SK-N-SH (cell line): Measurements from ENCODE around the gene RBBP7. TPM values are rescaled to one million over a fixed set of nuclear protein-coding genes. Genes with fewer than 3 reads are reported as not detected.

Experiments used
- CTCF ChIA-PET: fragments of 300-600, 350-600 bp; formaldehyde crosslinking; extraction: SDS; loops from one replicate; lab custom pipeline; 2021; lab: Yijun Ruan, JAX
- POLR2A ChIA-PET: fragments of 350-600 bp; sonication (Branson Sonifier 250); formaldehyde crosslinking; extraction: SDS; loops from one replicate; lab custom pipeline; 2020; ENCODE audit warnings: antibody characterized with exemption, inconsistent platforms; lab: Yijun Ruan, JAX
- DNase-seq: peaks from one replicate; pipeline ENCODE4 v3.0.0; 2012
- H2AFZ ChIP-seq: fragments of 200-600 bp; sonication (generic); 2 replicates; pipeline ENCODE4 v1.8.1; 2016; ENCODE audit warnings: antibody characterized with exemption, mild to moderate bottlenecking, low read depth
- H3F3A ChIP-seq: fragments of 200-600 bp; sonication (generic); replicated peaks from 2 replicates; pipeline ENCODE3; 2016; ENCODE audit warnings: antibody characterized with exemption, mild to moderate bottlenecking; ENCODE audit not compliant: insufficient read depth
- H3K27ac ChIP-seq, 2 experiments: fragments of 200-500 bp in 1 of 2; fragments of 200-600 bp in 1 of 2; sonication (Bioruptor generic) in 1 of 2; sonication (generic), shearing (Covaris generic) in 1 of 2; 2 replicates each; pipeline versions ENCODE4 v1.5.1 to v1.6.1; 2014 to 2016; ENCODE audit warnings: low read depth in 2 of 2, inconsistent platforms in 1 of 2, low read length in 1 of 2, mild to moderate bottlenecking in 1 of 2, mixed read lengths in 1 of 2
- H3K27me3 ChIP-seq: fragments of 200-600 bp; sonication (generic), shearing (Covaris generic); 2 replicates; pipeline ENCODE4 v1.6.1; 2016; ENCODE audit warnings: mixed run types; ENCODE audit not compliant: insufficient read depth
- H3K36me3 ChIP-seq, 2 experiments: fragments of 200-500 bp in 1 of 2; fragments of 200-600 bp in 1 of 2; sonication (Bioruptor generic) in 1 of 2; sonication (generic) in 1 of 2; replicated peaks in 1 of 2; 2 replicates each; pipeline versions ENCODE3 to v1.5.1; 2014 to 2016; ENCODE audit warnings: low read length in 1 of 2, mild to moderate bottlenecking in 1 of 2; ENCODE audit not compliant: insufficient read depth in 2 of 2, control insufficient read depth in 1 of 2
- H3K4me1 ChIP-seq, 2 experiments: fragments of 200-500 bp in 1 of 2; fragments of 200-600 bp in 1 of 2; sonication (Bioruptor generic) in 1 of 2; sonication (generic), shearing (Covaris generic) in 1 of 2; 2 replicates each; pipeline versions ENCODE4 v1.5.1 to v1.6.1; 2014 to 2016; ENCODE audit warnings: low read depth in 1 of 2, low read length in 1 of 2, mixed run types in 1 of 2; ENCODE audit not compliant: insufficient read depth in 2 of 2, control insufficient read depth in 1 of 2
- H3K4me2 ChIP-seq: fragments of 200-600 bp; sonication (generic), shearing (Covaris generic); 2 replicates; pipeline ENCODE4 v1.6.1; 2017; ENCODE audit warnings: mixed run types
- H3K4me3 ChIP-seq, 2 experiments: fragments of 200-500 bp in 1 of 2; fragments of 200-600 bp in 1 of 2; sonication (Bioruptor generic) in 1 of 2; sonication (generic), shearing (Covaris generic) in 1 of 2; 2 replicates each; pipeline versions ENCODE4 v1.5.1 to v1.8.1; 2014 to 2016; ENCODE audit warnings: low read depth in 2 of 2, inconsistent platforms in 1 of 2, low read length in 1 of 2, mild to moderate bottlenecking in 1 of 2, mixed read lengths in 1 of 2, moderate library complexity in 1 of 2
- H3K79me2 ChIP-seq: fragments of 200-600 bp; sonication (generic); 2 replicates; pipeline ENCODE4 v1.8.1; 2017; ENCODE audit warnings: mild to moderate bottlenecking; ENCODE audit not compliant: insufficient read depth
- H3K9ac ChIP-seq: fragments of 200-600 bp; sonication (generic); 2 replicates; pipeline ENCODE4 v1.6.1; 2017; ENCODE audit warnings: mixed run types
- H3K9me2 ChIP-seq: fragments of 200-600 bp; sonication (generic); 2 replicates; pipeline ENCODE4 v1.6.1; 2017; ENCODE audit warnings: mixed run types
- H3K9me3 ChIP-seq: fragments of 200-600 bp; sonication (generic); 2 replicates; pipeline ENCODE4 v1.6.1; 2017; ENCODE audit warnings: mixed run types, mild to moderate bottlenecking, moderate library complexity
- H4K20me1 ChIP-seq: fragments of 200-600 bp; sonication (generic); 2 replicates; pipeline ENCODE4 v1.6.1; 2017; ENCODE audit warnings: mild to moderate bottlenecking, mixed run types; ENCODE audit not compliant: insufficient read depth
- CHD2 ChIP-seq: fragments of 150-350 bp; IDR thresholded peaks from 2 replicates; pipeline ENCODE4 v1.6.1; 2018; ENCODE audit warnings: low read length; ENCODE audit not compliant: partially characterized antibody
- EP300 ChIP-seq, 2 experiments: IDR thresholded peaks; 2 replicates each; pipeline versions ENCODE4 v1.4.0 to v1.6.1; 2012; ENCODE audit warnings: borderline replicate concordance in 1 of 2, low read depth in 1 of 2, low read length in 1 of 2
- FOSL2 ChIP-seq: IDR thresholded peaks from 2 replicates; pipeline ENCODE4 v1.4.0; 2012; ENCODE audit warnings: low read depth, mild to moderate bottlenecking, moderate library complexity, borderline replicate concordance
- FOXJ3 ChIP-seq: sonication (generic); formaldehyde crosslinking; IDR thresholded peaks from 2 replicates; pipeline ENCODE4 v1.5.1; 2020; ENCODE audit warnings: mild to moderate bottlenecking, missing genetic modification reagents
- FOXM1 ChIP-seq: IDR thresholded peaks from 2 replicates; pipeline ENCODE4 v1.4.0; 2012; ENCODE audit warnings: low read depth, mild to moderate bottlenecking
- GABPA ChIP-seq: IDR thresholded peaks from 2 replicates; pipeline ENCODE4 v1.4.0; 2012; ENCODE audit warnings: low read depth, mild to moderate bottlenecking
- GATA2 ChIP-seq: sonication (generic); formaldehyde crosslinking; IDR thresholded peaks from 2 replicates; pipeline ENCODE4 v1.5.0; 2020; ENCODE audit warnings: mild to moderate bottlenecking, missing genetic modification reagents
- MXI1 ChIP-seq: IDR thresholded peaks from 2 replicates; pipeline ENCODE4 v1.6.1; 2012; ENCODE audit warnings: mild to moderate bottlenecking, low read depth, low read length, improper control_type of control experiment
- NRF1 ChIP-seq: IDR thresholded peaks from 2 replicates; pipeline ENCODE4 v1.6.1; 2012; ENCODE audit warnings: low read depth, mild to moderate bottlenecking, low read length
- RAD21 ChIP-seq: IDR thresholded peaks from 2 replicates; pipeline ENCODE4 v1.6.1; 2012; ENCODE audit warnings: mild to moderate bottlenecking, low read length
- RFX5 ChIP-seq: IDR thresholded peaks from 2 replicates; pipeline ENCODE4 v1.6.1; 2012; ENCODE audit warnings: mild to moderate bottlenecking, improper control_type of control experiment, low read length
- RXRA ChIP-seq: IDR thresholded peaks from 2 replicates; pipeline ENCODE4 v1.4.0; 2012; ENCODE audit warnings: low read depth, mild to moderate bottlenecking, borderline replicate concordance
- SIN3A ChIP-seq: IDR thresholded peaks from 2 replicates; pipeline ENCODE4 v1.6.1; 2012; ENCODE audit warnings: low read depth, mild to moderate bottlenecking, low read length, moderate library complexity, borderline replicate concordance
- TCF12 ChIP-seq: IDR thresholded peaks from 2 replicates; pipeline ENCODE4 v1.4.0; 2012
- TEAD4 ChIP-seq: IDR thresholded peaks from 2 replicates; pipeline ENCODE4 v1.4.0; 2012; ENCODE audit warnings: mild to moderate bottlenecking, borderline replicate concordance; ENCODE audit not compliant: insufficient read depth
- WGBS: methylation state at CpG from one replicate; pipeline ENCODE4 v1.1.6; 2017; ENCODE audit warnings: low lambda C conversion rate; 5-methylcytosine and 5-hydroxymethylcytosine counted together
- polyA plus RNA-seq, 3 experiments: library from polyadenylated mRNA; depleted of rRNA; stranded (reverse); fragments of >200 nt; gene quantifications; 2 replicates each; pipeline ENCODE4 v1.2.3, GENCODE V29; 2012
- TF ChIP-seq, protein P1 (sequence below): IDR thresholded peaks from 2 replicates; pipeline ENCODE4; 2012
- TF ChIP-seq, protein P2 (sequence below): IDR thresholded peaks from 2 replicates; pipeline ENCODE4 v1.4.0; 2012; ENCODE audit warnings: low read depth, borderline replicate concordance
- TF ChIP-seq, protein P3 (sequence below): IDR thresholded peaks from 2 replicates; pipeline ENCODE4 v1.4.0; 2012; ENCODE audit warnings: low read depth, borderline replicate concordance
- TF ChIP-seq, protein P4 (sequence below): fragments of 150-350 bp; IDR thresholded peaks from 2 replicates; pipeline ENCODE4 v1.6.1; 2017; ENCODE audit warnings: antibody characterized with exemption, low read length, low read depth, borderline replicate concordance

RBBP7 gene
- polyA plus RNA-seq, 1 of the 3 experiments (the other 2 are of a cell fraction): 172 TPM

DNA sequence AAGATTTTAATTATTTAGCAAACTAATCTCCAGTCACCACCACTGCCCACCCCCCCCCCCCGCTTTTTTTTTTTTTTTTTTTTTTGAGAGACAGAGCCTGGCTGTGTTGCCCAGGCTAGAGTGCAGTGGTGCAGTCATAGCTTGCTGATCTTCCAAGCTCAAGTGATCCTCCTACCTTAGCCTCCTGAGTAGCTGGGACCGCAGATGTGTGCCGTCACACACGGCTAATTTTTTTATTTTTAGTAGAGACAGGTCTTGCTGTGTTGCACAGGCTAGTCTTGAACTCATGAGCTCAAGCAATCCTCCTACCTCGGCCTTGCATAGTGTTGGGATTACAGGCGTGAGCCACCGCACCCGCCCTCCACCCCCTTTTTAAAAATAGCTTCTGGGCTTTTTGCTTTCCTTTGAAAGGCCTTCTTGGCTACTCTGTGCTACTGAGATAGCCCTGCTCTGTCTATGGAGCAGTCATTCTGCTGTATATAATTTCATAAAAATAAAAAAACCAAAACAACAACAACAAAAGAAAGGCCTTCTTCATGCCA is 65.2 kb downstream of the RBBP7 start:
- Histone ChIP-seq H3K4me1 (peaks cover 0 to 8% of the 10 kb centered on the region in 2 experiments; a peak in 2 of 4 replicates), H3K27me3 (no peaks in the 10 kb centered on the region), H2AFZ (no peak overlapping the region), H3K79me2 (peaks cover 62% of the 10 kb centered on the region), H3K9me3 (no peaks in the 10 kb centered on the region), H3F3A (no peaks in the 10 kb centered on the region), H3K27ac (no peak overlapping the region), H3K36me3 (no peaks in the 10 kb centered on the region), H3K9ac (no peak overlapping the region), H3K4me2 (no peak overlapping the region), H4K20me1 (no peaks in the 10 kb centered on the region), H3K9me2 (no peaks in the 10 kb centered on the region), H3K4me3 (no peak overlapping the region)
- WGBS: 98% methylated on average over 8 of the region's 8 CpGs
- CTCF ChIA-PET: interaction anchor here (1.0 kb wide), 1 partner anchor 21 kb away, joined by 3 read pairs; no protein-coding TSS in a partner anchor
- DNase-seq: no peak
- TF ChIP-seq CHD2 (no peak), SIN3A (no peak), RFX5 (no peak), TEAD4 (no peak), TCF12 (no peak), RAD21 (no peak), EP300 (IDR thresholded peaks at IDR 0.05; ENCODE audit: borderline replicate concordance in 1 of 2, low read depth in 1 of 2, low read length in 1 of 2) (no peak), FOSL2 (no peak)
- TF ChIP-seq, protein P1, sequence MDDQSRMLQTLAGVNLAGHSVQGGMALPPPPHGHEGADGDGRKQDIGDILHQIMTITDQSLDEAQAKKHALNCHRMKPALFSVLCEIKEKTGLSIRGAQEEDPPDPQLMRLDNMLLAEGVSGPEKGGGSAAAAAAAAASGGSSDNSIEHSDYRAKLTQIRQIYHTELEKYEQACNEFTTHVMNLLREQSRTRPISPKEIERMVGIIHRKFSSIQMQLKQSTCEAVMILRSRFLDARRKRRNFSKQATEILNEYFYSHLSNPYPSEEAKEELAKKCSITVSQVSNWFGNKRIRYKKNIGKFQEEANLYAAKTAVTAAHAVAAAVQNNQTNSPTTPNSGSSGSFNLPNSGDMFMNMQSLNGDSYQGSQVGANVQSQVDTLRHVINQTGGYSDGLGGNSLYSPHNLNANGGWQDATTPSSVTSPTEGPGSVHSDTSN: no peak
- TF ChIP-seq, protein P2, sequence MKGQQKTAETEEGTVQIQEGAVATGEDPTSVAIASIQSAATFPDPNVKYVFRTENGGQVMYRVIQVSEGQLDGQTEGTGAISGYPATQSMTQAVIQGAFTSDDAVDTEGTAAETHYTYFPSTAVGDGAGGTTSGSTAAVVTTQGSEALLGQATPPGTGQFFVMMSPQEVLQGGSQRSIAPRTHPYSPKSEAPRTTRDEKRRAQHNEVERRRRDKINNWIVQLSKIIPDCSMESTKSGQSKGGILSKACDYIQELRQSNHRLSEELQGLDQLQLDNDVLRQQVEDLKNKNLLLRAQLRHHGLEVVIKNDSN: no peak
- POLR2A ChIA-PET: no interaction called here

DNA sequence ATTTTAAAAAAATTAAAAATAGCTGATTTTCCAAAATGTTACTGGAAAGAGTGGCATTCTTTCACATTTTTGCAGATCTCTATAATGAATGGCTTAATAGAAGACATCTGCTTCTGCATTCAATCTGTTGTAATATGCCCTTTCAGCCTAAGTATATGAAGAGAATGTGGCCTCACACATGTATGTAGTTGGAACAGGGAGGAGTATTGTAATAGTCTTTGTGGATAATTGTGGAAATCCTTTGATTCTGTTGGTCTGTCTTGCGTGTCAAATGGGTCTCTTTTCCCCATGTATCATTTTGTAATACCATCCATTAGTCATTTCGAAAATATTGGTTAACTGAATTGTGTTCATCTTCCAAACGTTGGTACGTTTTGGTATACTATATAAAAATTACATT is 72.3 kb downstream of the RBBP7 start:
- Histone ChIP-seq H3K4me2 (no peak overlapping the region), H3K9me3 (no peaks in the 10 kb centered on the region), H3K27ac (no peak overlapping the region), H3F3A (no peaks in the 10 kb centered on the region), H3K36me3 (peaks cover 15 to 16% of the 10 kb centered on the region in 2 experiments), H3K9ac (no peak overlapping the region), H3K79me2 (peaks cover 47% of the 10 kb centered on the region), H2AFZ (no peak overlapping the region), H4K20me1 (no peaks in the 10 kb centered on the region), H3K27me3 (no peaks in the 10 kb centered on the region), H3K4me3 (no peak overlapping the region), H3K9me2 (no peaks in the 10 kb centered on the region), H3K4me1 (no peaks in the 10 kb centered on the region)
- ChIA-PET CTCF (interaction anchor here (0.8 kb wide), 1 partner anchor 10 kb away, joined by 4 read pairs; no protein-coding TSS in a partner anchor), POLR2A (no interaction called here)
- WGBS: 80% methylated on average over 4 of the region's 4 CpGs
- no peak for DNase-seq
- no peak for TF ChIP-seq FOXM1
- TF ChIP-seq RXRA: no peak
- TF ChIP-seq, protein P1: no peak
- TF ChIP-seq, protein P3, sequence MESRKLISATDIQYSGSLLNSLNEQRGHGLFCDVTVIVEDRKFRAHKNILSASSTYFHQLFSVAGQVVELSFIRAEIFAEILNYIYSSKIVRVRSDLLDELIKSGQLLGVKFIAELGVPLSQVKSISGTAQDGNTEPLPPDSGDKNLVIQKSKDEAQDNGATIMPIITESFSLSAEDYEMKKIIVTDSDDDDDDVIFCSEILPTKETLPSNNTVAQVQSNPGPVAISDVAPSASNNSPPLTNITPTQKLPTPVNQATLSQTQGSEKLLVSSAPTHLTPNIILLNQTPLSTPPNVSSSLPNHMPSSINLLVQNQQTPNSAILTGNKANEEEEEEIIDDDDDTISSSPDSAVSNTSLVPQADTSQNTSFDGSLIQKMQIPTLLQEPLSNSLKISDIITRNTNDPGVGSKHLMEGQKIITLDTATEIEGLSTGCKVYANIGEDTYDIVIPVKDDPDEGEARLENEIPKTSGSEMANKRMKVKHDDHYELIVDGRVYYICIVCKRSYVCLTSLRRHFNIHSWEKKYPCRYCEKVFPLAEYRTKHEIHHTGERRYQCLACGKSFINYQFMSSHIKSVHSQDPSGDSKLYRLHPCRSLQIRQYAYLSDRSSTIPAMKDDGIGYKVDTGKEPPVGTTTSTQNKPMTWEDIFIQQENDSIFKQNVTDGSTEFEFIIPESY: no peak
- no peak for TF ChIP-seq GABPA
- TF ChIP-seq NRF1: no peak
- TF ChIP-seq FOXJ3 (CRISPR knock-in tag): no peak
- no peak for TF ChIP-seq FOSL2
- TF ChIP-seq, protein P2: no peak
- no peak for TF ChIP-seq GATA2 (CRISPR knock-in tag)
- no peak for TF ChIP-seq MXI1
- TF ChIP-seq EP300 (IDR thresholded peaks at IDR 0.05; ENCODE audit: borderline replicate concordance in 1 of 2, low read depth in 1 of 2, low read length in 1 of 2): no peak
- TF ChIP-seq, protein P4, sequence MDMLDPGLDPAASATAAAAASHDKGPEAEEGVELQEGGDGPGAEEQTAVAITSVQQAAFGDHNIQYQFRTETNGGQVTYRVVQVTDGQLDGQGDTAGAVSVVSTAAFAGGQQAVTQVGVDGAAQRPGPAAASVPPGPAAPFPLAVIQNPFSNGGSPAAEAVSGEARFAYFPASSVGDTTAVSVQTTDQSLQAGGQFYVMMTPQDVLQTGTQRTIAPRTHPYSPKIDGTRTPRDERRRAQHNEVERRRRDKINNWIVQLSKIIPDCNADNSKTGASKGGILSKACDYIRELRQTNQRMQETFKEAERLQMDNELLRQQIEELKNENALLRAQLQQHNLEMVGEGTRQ: no peak
